ENCODE measurements around the gene CABP2.

Gene CABP2

GRCh38 chr11:67504950-67505581 is 18.2 kb downstream of the CABP2 start, which contains the start of gene PITPNM1 (continued):
- TF ChIP-seq, protein P1, sequence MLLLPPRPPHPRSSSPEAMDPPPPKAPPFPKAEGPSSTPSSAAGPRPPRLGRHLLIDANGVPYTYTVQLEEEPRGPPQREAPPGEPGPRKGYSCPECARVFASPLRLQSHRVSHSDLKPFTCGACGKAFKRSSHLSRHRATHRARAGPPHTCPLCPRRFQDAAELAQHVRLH (tag by site-specific recombination; IDR thresholded peaks at IDR 0.05): no peak
- TF ChIP-seq ZNF548 (tag by site-specific recombination; IDR thresholded peaks at IDR 0.05) (no peak), ZNF121 (tag by site-specific recombination; IDR thresholded peaks at IDR 0.05) (no peak), ZNF514 (tag by site-specific recombination; IDR thresholded peaks at IDR 0.05) (no peak), ZNF426 (tag by site-specific recombination; IDR thresholded peaks at IDR 0.05) (no peak), BCL11A (tag by site-specific recombination; IDR thresholded peaks at IDR 0.05; ENCODE audit: low read depth) (0 out of 2 replicates have a peak, but pooled peaks have one; percentile 34), BCL11B (tag by site-specific recombination; IDR thresholded peaks at IDR 0.05; ENCODE audit: low read depth) (no peak), ZNF324 (tag by site-specific recombination; IDR thresholded peaks at IDR 0.05) (0 out of 2 replicates have a peak, but pooled peaks have one; percentile 31), GLI2 (tag by site-specific recombination; IDR thresholded peaks at IDR 0.05; ENCODE audit: borderline replicate concordance, low read depth) (no peak), ZBTB11 (tag by site-specific recombination; conservative IDR thresholded peaks at IDR 0.05; ENCODE audit: low read depth) (no peak), PATZ1 (tag by site-specific recombination; IDR thresholded peaks at IDR 0.05) (no peak), ZFP41 (tag by site-specific recombination; IDR thresholded peaks at IDR 0.05; ENCODE audit: borderline replicate concordance) (no peak), PRDM1 (tag by site-specific recombination; IDR thresholded peaks at IDR 0.05) (no peak), ZNF214 (tag by site-specific recombination; IDR thresholded peaks at IDR 0.05; ENCODE audit: borderline replicate concordance) (no peak)

- H3K4me1 ChIP-seq (ENCODE audit: control insufficient read depth, insufficient read depth, low read length): no peaks in the 10 kb centered on the region
- H3K9me3 ChIP-seq (ENCODE audit: control insufficient read depth, insufficient read depth, low read depth, low read length): no peaks in the 10 kb centered on the region
- ChIA-PET CTCF (interaction anchor here (0.6 to 1.3 kb wide), 4 partner anchors 12 to 152 kb away, joined by 3 to 4 read pairs (median 3); partner anchors contain the start of gene GSTP1), POLR2A (interaction anchor here (1.0 to 2.2 kb wide), 3 partner anchors 21 to 103 kb away, joined by 3 to 12 read pairs (median 4); partner anchors contain the start of genes AIP, PPP1CA and TMEM134)
- peak overlapping the region; percentile 57; the same call in 1 of the 2 replicates for H3K27ac ChIP-seq (ENCODE audit: extremely low read depth, low read depth, low read length)
- peaks cover 0 to 42% of the 10 kb centered on the region in 2 experiments; a peak in 1 of 3 replicates for H3K36me3 ChIP-seq (ENCODE audit: control insufficient read depth in 2 of 2, insufficient read depth in 1 of 2, low read length in 2 of 2)
- H3K4me3 ChIP-seq (ENCODE audit: low read depth, low read length): peak overlapping the region; percentile 61
- TF ChIP-seq ZBTB20 (tag by site-specific recombination; IDR thresholded peaks at IDR 0.05): peak; percentile 93
- TF ChIP-seq ZNF366 (tag by site-specific recombination; conservative IDR thresholded peaks at IDR 0.05): no peak
- no peak for TF ChIP-seq ZNF621 (tag by site-specific recombination; IDR thresholded peaks at IDR 0.05)
- no peak for TF ChIP-seq KLF7 (tag by site-specific recombination; IDR thresholded peaks at IDR 0.05; ENCODE audit: borderline replicate concordance)
- TF ChIP-seq, protein P2, sequence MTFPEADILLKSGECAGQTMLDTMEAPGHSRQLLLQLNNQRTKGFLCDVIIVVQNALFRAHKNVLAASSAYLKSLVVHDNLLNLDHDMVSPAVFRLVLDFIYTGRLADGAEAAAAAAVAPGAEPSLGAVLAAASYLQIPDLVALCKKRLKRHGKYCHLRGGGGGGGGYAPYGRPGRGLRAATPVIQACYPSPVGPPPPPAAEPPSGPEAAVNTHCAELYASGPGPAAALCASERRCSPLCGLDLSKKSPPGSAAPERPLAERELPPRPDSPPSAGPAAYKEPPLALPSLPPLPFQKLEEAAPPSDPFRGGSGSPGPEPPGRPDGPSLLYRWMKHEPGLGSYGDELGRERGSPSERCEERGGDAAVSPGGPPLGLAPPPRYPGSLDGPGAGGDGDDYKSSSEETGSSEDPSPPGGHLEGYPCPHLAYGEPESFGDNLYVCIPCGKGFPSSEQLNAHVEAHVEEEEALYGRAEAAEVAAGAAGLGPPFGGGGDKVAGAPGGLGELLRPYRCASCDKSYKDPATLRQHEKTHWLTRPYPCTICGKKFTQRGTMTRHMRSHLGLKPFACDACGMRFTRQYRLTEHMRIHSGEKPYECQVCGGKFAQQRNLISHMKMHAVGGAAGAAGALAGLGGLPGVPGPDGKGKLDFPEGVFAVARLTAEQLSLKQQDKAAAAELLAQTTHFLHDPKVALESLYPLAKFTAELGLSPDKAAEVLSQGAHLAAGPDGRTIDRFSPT (tag by site-specific recombination; IDR thresholded peaks at IDR 0.05): peak; percentile 60
- TF ChIP-seq OSR2 (tag by site-specific recombination; IDR thresholded peaks at IDR 0.05): no peak
- 0 out of 2 replicates have a peak, but pooled peaks have one; percentile 21 for TF ChIP-seq ZNF639 (tag by site-specific recombination; IDR thresholded peaks at IDR 0.05)
- no peak for TF ChIP-seq ZNF184 (tag by site-specific recombination; IDR thresholded peaks at IDR 0.05)
- TF ChIP-seq KLF8 (tag by site-specific recombination; IDR thresholded peaks at IDR 0.05): peak; percentile 37
- no peak for TF ChIP-seq RBAK (tag by site-specific recombination; IDR thresholded peaks at IDR 0.05)
- peak; percentile 72; the same call in 1 of the 2 replicates for TF ChIP-seq ZBTB48 (tag by site-specific recombination; IDR thresholded peaks at IDR 0.05)
Observed at GRCh38 chr11:67504005-67504949, 19.0 kb downstream of the CABP2 start.

All from HEK293 (cell line).